Measurements from ENCODE around the gene RNF25.

Gene RNF25

GRCh38 chr2:218679119-218679518, 7.3 kb upstream of the RNF25 start:
- DNase-seq (ENCODE audit: low read depth in 2 of 2): no peak

- no peak for DNase-seq (ENCODE audit: low read depth in 2 of 2)
Observed at GRCh38 chr2:218671097-218671653, 627 bp downstream of the RNF25 start.

GRCh38 chr2:218664653-218665052, 7.1 kb downstream of the RNF25 start:
- no peak for DNase-seq (ENCODE audit: low read depth in 2 of 2)

GRCh38 chr2:218663901-218664300, 7.9 kb downstream of the RNF25 start:
- DNase-seq (ENCODE audit: low read depth in 2 of 2): no peak

- no peak for DNase-seq (ENCODE audit: low read depth in 2 of 2)
Observed at GRCh38 chr2:218662827-218663226, 9.0 kb downstream of the RNF25 start.

GRCh38 chr2:218662377-218662776, 9.4 kb downstream of the RNF25 start:
- DNase-seq (ENCODE audit: low read depth in 2 of 2): no peak

- DNase-seq (ENCODE audit: low read depth in 2 of 2): no peak
Observed at GRCh38 chr2:218659988-218660358, 11.8 kb downstream of the RNF25 start.

GRCh38 chr2:218659258-218659987, 12.4 kb downstream of the RNF25 start, which contains the start of the genes BCS1L and ZNF142:
BCS1L (plus strand) TSS chr2:218659683; CDS start chr2:218660988, 1,305 bp downstream.
ZNF142 (minus strand) TSS chr2:218659623; CDS start chr2:218656429, 3,194 bp downstream.
- peak; percentile 92 to 93 for DNase-seq (ENCODE audit: low read depth in 2 of 2)

- peak in 1 of 2 donors; percentile 32 for DNase-seq (ENCODE audit: low read depth in 2 of 2)
Observed at GRCh38 chr2:218658671-218659257, 13.0 kb downstream of the RNF25 start.

GRCh38 chr2:218655751-218656150, 16.1 kb downstream of the RNF25 start:
- no peak for DNase-seq (ENCODE audit: low read depth in 2 of 2)

- no peak for DNase-seq (ENCODE audit: low read depth in 2 of 2)
Observed at GRCh38 chr2:218648787-218649100, 23.1 kb downstream of the RNF25 start.

GRCh38 chr2:218648088-218648786, 23.6 kb downstream of the RNF25 start:
- DNase-seq (ENCODE audit: low read depth in 2 of 2): peak in 1 of 2 donors; percentile 20

- no peak for DNase-seq (ENCODE audit: low read depth in 2 of 2)
Observed at GRCh38 chr2:218645126-218645525, 26.7 kb downstream of the RNF25 start.

- no peak for DNase-seq (ENCODE audit: low read depth in 2 of 2)
Observed at GRCh38 chr2:218644721-218645120, 27.1 kb downstream of the RNF25 start.

GRCh38 chr2:218643751-218644310, 28.0 kb downstream of the RNF25 start:
- no peak for DNase-seq (ENCODE audit: low read depth in 2 of 2)

- DNase-seq (ENCODE audit: low read depth in 2 of 2): no peak
Observed at GRCh38 chr2:218642786-218643185, 29.0 kb downstream of the RNF25 start.

GRCh38 chr2:218642121-218642656, 29.6 kb downstream of the RNF25 start:
- DNase-seq (ENCODE audit: low read depth in 2 of 2): no peak

- no peak for DNase-seq (ENCODE audit: low read depth in 2 of 2)
Observed at GRCh38 chr2:218638372-218638771, 33.4 kb downstream of the RNF25 start.

- DNase-seq (ENCODE audit: low read depth in 2 of 2): no peak
Observed at GRCh38 chr2:218635719-218636118, 36.1 kb downstream of the RNF25 start.

- no peak for DNase-seq (ENCODE audit: low read depth in 2 of 2)
Observed at GRCh38 chr2:218631837-218632236, 40.0 kb downstream of the RNF25 start.

- no peak for DNase-seq (ENCODE audit: low read depth in 2 of 2)
Observed at GRCh38 chr2:218627939-218628338, 43.9 kb downstream of the RNF25 start.

GRCh38 chr2:218626369-218626768, 45.4 kb downstream of the RNF25 start:
- no peak for DNase-seq (ENCODE audit: low read depth in 2 of 2)
